Cardiac fibroblast (primary cell): Measurements from ENCODE around the gene MACROD2.

Source experiments
- DNase-seq, 2 donors: peaks; one replicate each; pipeline versions ENCODE4 v3.0.0 to v3.0.0-alpha.2; 2010; ENCODE audit warnings: low read depth in 2 of 2
- H3K4me3 ChIP-seq, 2 donors: replicated peaks in 1 of 2; 1 replicate in 1 of 2; 2 replicates in 1 of 2; pipeline ENCODE4 v1.5.1; 2011; ENCODE audit warnings: low read depth in 2 of 2, low read length in 2 of 2, mild to moderate bottlenecking in 2 of 2, moderate library complexity in 1 of 2
- CTCF ChIP-seq: IDR thresholded peaks from one replicate; pipeline ENCODE4 v1.5.1; 2011; ENCODE audit warnings: low read depth, mild to moderate bottlenecking, low read length, inconsistent platforms

Gene MACROD2

GRCh38 chr20:15575255-15575654 lies 1579.9 kb downstream of the MACROD2 start:
- DNase-seq = no peak
- no peak for TF ChIP-seq CTCF

GRCh38 chr20:15576411-15576810 lies 1581.1 kb downstream of the MACROD2 start:
- no peak for TF ChIP-seq CTCF
- no peak for DNase-seq
- no peak overlapping the region for H3K4me3 ChIP-seq

More at GRCh38 chr20:15575255-15575654, 1579.9 kb downstream of the MACROD2 start:
- H3K4me3 ChIP-seq = no peak overlapping the region

- no peak for DNase-seq
- no peak overlapping the region for H3K4me3 ChIP-seq
- no peak for TF ChIP-seq CTCF
Measured at GRCh38 chr20:15578113-15578512, 1582.8 kb downstream of the MACROD2 start.

- TF ChIP-seq CTCF = no peak
- no peak overlapping the region for H3K4me3 ChIP-seq
- no peak for DNase-seq
Measured at GRCh38 chr20:15579688-15580087, 1584.4 kb downstream of the MACROD2 start.

- no peak for DNase-seq
- no peak for TF ChIP-seq CTCF
- no peak overlapping the region for H3K4me3 ChIP-seq
Measured at GRCh38 chr20:15582146-15582760, 1586.9 kb downstream of the MACROD2 start.

- H3K4me3 ChIP-seq = no peak overlapping the region
- TF ChIP-seq CTCF = no peak
- no peak for DNase-seq
Measured at GRCh38 chr20:15584507-15584906, 1589.2 kb downstream of the MACROD2 start.

- no peak for DNase-seq
- TF ChIP-seq CTCF = no peak
- no peak overlapping the region for H3K4me3 ChIP-seq
Measured at GRCh38 chr20:15593081-15593480, 1597.8 kb downstream of the MACROD2 start.
